ENCODE data around the gene CRTC1. TPM values are rescaled to one million over a fixed set of nuclear protein-coding genes. Genes with fewer than 3 reads are reported as not detected.
"Not testable (repeated sequence)": the region's sequence is repeated elsewhere in the genome, so short reads cannot be mapped to it uniquely, and the experiment has no call there.

Gene CRTC1
- total RNA-seq, 1 experiment from 2014 or later: 19.0 TPM

DNA sequence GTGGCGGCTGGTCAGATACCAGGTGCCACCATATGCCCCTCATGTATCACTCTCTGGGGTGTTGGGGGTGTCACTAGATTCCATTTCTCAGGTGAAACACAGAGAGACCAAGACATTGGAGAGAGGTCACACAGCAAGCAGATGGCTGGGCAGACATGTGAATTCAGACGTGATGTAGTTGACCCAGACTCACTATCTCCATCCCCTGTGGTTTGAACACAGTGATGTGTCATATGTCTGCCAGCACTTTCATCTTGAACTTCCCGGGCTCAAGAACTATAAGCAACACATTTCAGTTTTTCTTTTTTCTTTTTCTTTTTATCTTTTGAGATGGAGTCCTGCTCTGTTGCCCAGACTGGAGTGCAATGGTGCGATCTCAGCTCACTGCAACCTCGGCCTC, 132.2 kb downstream of the CRTC1 start:
- no peak overlapping the region for H4K91ac ChIP-seq (ENCODE audit: insufficient read length, low read depth, low read length)
- H2BK20ac ChIP-seq (ENCODE audit: low read depth, low read length, poor library complexity, severe bottlenecking): no peak overlapping the region
- no peak for DNase-seq
- H3K23ac ChIP-seq (ENCODE audit: insufficient read length, low read depth, low read length): no peak overlapping the region
- H3K27me3 ChIP-seq (ENCODE audit: insufficient read depth, low read length): no peaks in the 10 kb centered on the region; the same call in 1 of the 2 replicates
- H2BK15ac ChIP-seq (ENCODE audit: low read depth, low read length): no peak overlapping the region
- H3K4me1 Mint-ChIP-seq: no peaks in the 10 kb centered on the region
- no peak overlapping the region for H3K27ac ChIP-seq (ENCODE audit: insufficient read length, low read depth, low read length)
- H2AFZ ChIP-seq (ENCODE audit: low read length): no peak overlapping the region
- H3K56ac ChIP-seq (ENCODE audit: insufficient read length, low read depth, low read length): no peak overlapping the region
- H4K20me1 ChIP-seq (ENCODE audit: control insufficient read depth, insufficient read depth, insufficient read length): no peaks in the 10 kb centered on the region
- no peaks in the 10 kb centered on the region for H3K36me3 Mint-ChIP-seq (ENCODE audit: insufficient read depth in 1 of 3, low read depth in 3 of 3)
- H2BK5ac ChIP-seq (ENCODE audit: insufficient read length, low read length): no peak overlapping the region
- no peak overlapping the region for H3K4me2 ChIP-seq (ENCODE audit: insufficient read depth, insufficient read length, low read length)
- WGBS (ENCODE audit: extremely low coverage, insufficient read length, low lambda C conversion rate): no CpG with 5 or more reads among the region's 5 CpGs
- H2AK5ac ChIP-seq (ENCODE audit: insufficient read length, low read length): no peak overlapping the region
- H3K79me2 ChIP-seq (ENCODE audit: insufficient read depth, low read length): no peaks in the 10 kb centered on the region
- no peaks in the 10 kb centered on the region for H3K23me2 ChIP-seq (ENCODE audit: insufficient read length, low read depth, low read length, poor library complexity, severe bottlenecking)
- no peak overlapping the region for H3K27ac Mint-ChIP-seq
- H4K5ac ChIP-seq (ENCODE audit: insufficient read length, low read depth, low read length): no peak overlapping the region
- no peak overlapping the region for H3K18ac ChIP-seq (ENCODE audit: insufficient read length, low read depth, low read length)
- no peaks in the 10 kb centered on the region for H3K9me3 Mint-ChIP-seq
- H3T11ph ChIP-seq (ENCODE audit: low read length): no peak overlapping the region
- no peak overlapping the region for H3K4me3 Mint-ChIP-seq
- H3K4me1 ChIP-seq (ENCODE audit: insufficient read depth, low read length): no peaks in the 10 kb centered on the region
- no peak overlapping the region for H4K8ac ChIP-seq (replicated peaks; ENCODE audit: insufficient read length, low read depth, low read length)
- H3K14ac ChIP-seq (ENCODE audit: insufficient read depth, low read length): no peak overlapping the region
- no peaks in the 10 kb centered on the region for H3K9me3 ChIP-seq (ENCODE audit: control insufficient read depth, low read depth, low read length)
- no peak for TF ChIP-seq CTCF (conservative IDR thresholded peaks at IDR 0.05)
- H3K4ac ChIP-seq (ENCODE audit: low read depth, low read length): no peak overlapping the region
- H3K27me3 Mint-ChIP-seq (ENCODE audit: low read depth): peaks cover 89% of the 10 kb centered on the region
- no peak overlapping the region for H3K9ac ChIP-seq (ENCODE audit: extremely low read depth, insufficient read length, low read length)
- no peak overlapping the region for H2BK120ac ChIP-seq (ENCODE audit: low read depth, low read length, poor library complexity, severe bottlenecking)
- H3K79me1 ChIP-seq (ENCODE audit: insufficient read depth, low read depth, low read length, poor library complexity, severe bottlenecking): no peaks in the 10 kb centered on the region
- no peak overlapping the region for H2BK12ac ChIP-seq (ENCODE audit: insufficient read length, low read depth, low read length)

GRCh38 chr19:18816645-18817044, 133.2 kb downstream of the CRTC1 start:
- not testable (repeated sequence) for H2BK20ac ChIP-seq (ENCODE audit: low read depth, low read length, poor library complexity, severe bottlenecking); H2AK5ac ChIP-seq (ENCODE audit: insufficient read length, low read length); H3K9me3 Mint-ChIP-seq; H3K9ac ChIP-seq (ENCODE audit: extremely low read depth, insufficient read length, low read length); H2BK120ac ChIP-seq (ENCODE audit: low read depth, low read length, poor library complexity, severe bottlenecking); H3K4me2 ChIP-seq (ENCODE audit: insufficient read depth, insufficient read length, low read length); H3K4me3 Mint-ChIP-seq; H2BK12ac ChIP-seq (ENCODE audit: insufficient read length, low read depth, low read length); H3K27ac Mint-ChIP-seq; H3K79me2 ChIP-seq (ENCODE audit: insufficient read depth, low read length); H3K23ac ChIP-seq (ENCODE audit: insufficient read length, low read depth, low read length); H4K8ac ChIP-seq (replicated peaks; ENCODE audit: insufficient read length, low read depth, low read length); H4K91ac ChIP-seq (ENCODE audit: insufficient read length, low read depth, low read length); DNase-seq; H3K56ac ChIP-seq (ENCODE audit: insufficient read length, low read depth, low read length); H3K4me1 ChIP-seq (ENCODE audit: insufficient read depth, low read length); H3K27me3 ChIP-seq (ENCODE audit: insufficient read depth, low read length); H2BK15ac ChIP-seq (ENCODE audit: low read depth, low read length); H4K5ac ChIP-seq (ENCODE audit: insufficient read length, low read depth, low read length); H3K79me1 ChIP-seq (ENCODE audit: insufficient read depth, low read depth, low read length, poor library complexity, severe bottlenecking); H3K14ac ChIP-seq (ENCODE audit: insufficient read depth, low read length); H3K18ac ChIP-seq (ENCODE audit: insufficient read length, low read depth, low read length); H3K4me1 Mint-ChIP-seq; H2AFZ ChIP-seq (ENCODE audit: low read length); H3K27ac ChIP-seq (ENCODE audit: insufficient read length, low read depth, low read length); H3T11ph ChIP-seq (ENCODE audit: low read length); H2BK5ac ChIP-seq (ENCODE audit: insufficient read length, low read length); H3K23me2 ChIP-seq (ENCODE audit: insufficient read length, low read depth, low read length, poor library complexity, severe bottlenecking); H3K9me3 ChIP-seq (ENCODE audit: control insufficient read depth, low read depth, low read length); H3K36me3 Mint-ChIP-seq (ENCODE audit: insufficient read depth in 1 of 3, low read depth in 3 of 3); H3K4ac ChIP-seq (ENCODE audit: low read depth, low read length); H4K20me1 ChIP-seq (ENCODE audit: control insufficient read depth, insufficient read depth, insufficient read length)
- WGBS (ENCODE audit: extremely low coverage, insufficient read length, low lambda C conversion rate): no CpG with 5 or more reads among the region's 4 CpGs
- H3K27me3 Mint-ChIP-seq (ENCODE audit: low read depth): peaks cover 88% of the 10 kb centered on the region

Measured in H9 (cell line).